Activated CD4-positive, alpha-beta T cell treated with anti-CD3 and anti-CD28 coated beads, Interleukin-2, Interleukin-6, amounts not matched to agents 100 ng/mL and 50 ng/mL, durations not matched to agents 16 hours and 8 hours (primary cell): ENCODE results near the gene AGMO.

Experiments used
- DNase-seq: peaks from one replicate; pipeline ENCODE4 v3.0.0-alpha.2; 2020

Gene AGMO

GRCh38 chr7:15199482-15199881, 362.3 kb downstream of the AGMO start:
- no peak for DNase-seq

- no peak for DNase-seq
These were observed 364.5 kb downstream of the AGMO start for GRCh38 chr7:15197042-15197977.

GRCh38 chr7:15178065-15178464, 383.8 kb downstream of the AGMO start:
- no peak for DNase-seq

GRCh38 chr7:15176089-15176488, 385.7 kb downstream of the AGMO start:
- DNase-seq = no peak

- DNase-seq = no peak
These were observed 386.7 kb downstream of the AGMO start for GRCh38 chr7:15175152-15175551.

GRCh38 chr7:15174485-15174884, 387.3 kb downstream of the AGMO start:
- DNase-seq = no peak

- no peak for DNase-seq
These were observed 393.3 kb downstream of the AGMO start for GRCh38 chr7:15168489-15168888.

- DNase-seq = no peak
These were observed 393.9 kb downstream of the AGMO start for GRCh38 chr7:15167912-15168311.

- no peak for DNase-seq
These were observed 395.2 kb downstream of the AGMO start for GRCh38 chr7:15166620-15167019.

- DNase-seq = no peak
These were observed 402.6 kb downstream of the AGMO start for GRCh38 chr7:15159261-15159660.

- no peak for DNase-seq
These were observed 403.5 kb downstream of the AGMO start for GRCh38 chr7:15158141-15158810.
